ENCODE results near the gene SPATA2L.

SPATA2L gene

DNA sequence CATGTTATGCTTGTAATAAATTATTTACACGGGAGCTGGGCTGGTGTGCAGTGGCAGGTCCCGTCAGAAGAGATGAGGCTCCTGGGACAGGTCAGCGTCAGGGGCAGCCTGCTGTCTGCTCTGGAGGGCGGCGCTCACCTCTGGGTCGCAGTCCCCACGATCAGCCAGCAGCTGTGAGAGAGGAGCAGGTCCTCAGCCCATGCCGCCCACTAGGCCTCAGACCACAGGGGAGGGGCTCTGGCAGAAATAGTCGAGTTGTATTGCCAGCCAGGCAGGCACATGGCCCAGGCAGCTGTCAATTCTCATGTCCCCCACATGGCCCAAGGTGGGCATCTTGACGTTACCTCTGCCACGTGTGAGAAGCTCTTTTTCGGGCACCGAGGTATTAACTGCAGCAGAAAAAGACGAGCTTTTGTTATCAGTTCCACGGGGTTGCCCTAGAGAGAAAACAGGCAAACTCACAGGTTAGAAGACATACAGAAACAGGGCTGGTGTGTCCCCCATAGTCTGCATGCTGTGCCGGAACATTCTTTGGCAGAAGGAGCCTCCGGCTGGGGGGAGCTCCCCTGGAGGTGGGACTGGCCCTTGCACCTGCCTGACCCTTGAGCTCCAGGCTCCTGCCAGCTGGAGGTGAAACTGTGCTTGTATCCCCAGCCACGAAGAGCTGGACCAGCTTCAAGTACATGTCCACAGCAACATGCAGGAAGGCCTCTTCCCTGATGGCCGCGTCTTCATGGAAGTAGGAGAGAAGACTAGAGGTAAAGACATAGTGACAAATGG lies 37.2 kb upstream of the SPATA2L start:
- no peak for TF ChIP-seq POLR2AphosphoS5 (IDR thresholded peaks at IDR 0.05; ENCODE audit: low read depth, low read length)
- no peak for TF ChIP-seq SPI1 (IDR thresholded peaks at IDR 0.05; ENCODE audit: low read depth, low read length)
- TF ChIP-seq PAX5 (IDR thresholded peaks at IDR 0.05; ENCODE audit: insufficient read depth, low read length, severe bottlenecking), result no peak
- no peak for TF ChIP-seq POU2F2 (IDR thresholded peaks at IDR 0.05; ENCODE audit: low read depth, low read length)
- no peak for TF ChIP-seq TAF1 (IDR thresholded peaks at IDR 0.05; ENCODE audit: low read depth, low read length)
- TF ChIP-seq POLR2A (IDR thresholded peaks at IDR 0.05; ENCODE audit: low read depth, low read length), result no peak
- no peak for FAIRE-seq
- no peak for DNase-seq (ENCODE audit: insufficient read length, low spot score)

- TF ChIP-seq POLR2AphosphoS5 (IDR thresholded peaks at IDR 0.05; ENCODE audit: low read depth, low read length), result no peak
- no peak for TF ChIP-seq SPI1 (IDR thresholded peaks at IDR 0.05; ENCODE audit: low read depth, low read length)
- no peak for TF ChIP-seq TAF1 (IDR thresholded peaks at IDR 0.05; ENCODE audit: low read depth, low read length)
- TF ChIP-seq PAX5 (IDR thresholded peaks at IDR 0.05; ENCODE audit: insufficient read depth, low read length, severe bottlenecking), result no peak
- TF ChIP-seq POLR2A (IDR thresholded peaks at IDR 0.05; ENCODE audit: low read depth, low read length), result no peak
- TF ChIP-seq POU2F2 (IDR thresholded peaks at IDR 0.05; ENCODE audit: low read depth, low read length), result no peak
- DNase-seq (ENCODE audit: insufficient read length, low spot score) (no peak), FAIRE-seq (no peak)
Measured at GRCh38 chr16:89738072-89738377, 36.5 kb upstream of the SPATA2L start.

DNA sequence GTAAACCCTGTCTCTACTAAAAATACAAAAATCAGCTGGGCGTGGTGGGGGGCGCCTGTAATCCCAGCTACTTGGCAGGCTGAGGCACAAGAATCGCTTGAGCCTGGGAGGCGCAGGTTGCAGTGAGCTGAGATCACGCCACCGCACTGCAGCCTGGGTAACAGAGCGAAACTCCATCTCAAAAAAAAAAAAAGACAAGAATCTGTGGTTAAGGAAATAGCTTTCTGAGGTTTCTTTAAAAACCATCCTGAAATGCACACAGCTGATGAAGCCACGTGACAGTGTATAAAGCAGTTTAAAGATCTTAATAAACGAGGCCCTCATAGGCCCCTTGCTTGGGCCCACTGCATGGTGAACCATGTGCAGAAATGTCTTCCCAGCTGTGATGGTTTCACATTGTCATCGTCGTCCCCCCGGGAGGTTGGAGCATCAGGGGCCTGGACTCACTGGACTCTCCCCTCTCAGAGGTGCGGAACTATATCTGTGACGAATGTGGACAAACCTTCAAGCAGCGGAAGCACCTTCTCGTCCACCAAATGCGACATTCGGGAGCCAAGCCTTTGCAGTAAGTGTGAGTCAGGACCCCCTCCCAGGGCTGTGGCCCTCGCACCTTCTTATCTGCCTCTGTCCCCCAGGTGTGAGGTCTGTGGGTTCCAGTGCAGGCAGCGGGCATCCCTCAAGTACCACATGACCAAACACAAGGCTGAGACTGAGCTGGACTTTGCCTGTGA lies 36.0 kb upstream of the SPATA2L start:
- FAIRE-seq (no peak), DNase-seq (ENCODE audit: insufficient read length, low spot score) (no peak)
- TF ChIP-seq POLR2A (IDR thresholded peaks at IDR 0.05; ENCODE audit: low read depth, low read length) (no peak), TAF1 (IDR thresholded peaks at IDR 0.05; ENCODE audit: low read depth, low read length) (no peak), SPI1 (IDR thresholded peaks at IDR 0.05; ENCODE audit: low read depth, low read length) (no peak), POU2F2 (IDR thresholded peaks at IDR 0.05; ENCODE audit: low read depth, low read length) (no peak), POLR2AphosphoS5 (IDR thresholded peaks at IDR 0.05; ENCODE audit: low read depth, low read length) (no peak), PAX5 (IDR thresholded peaks at IDR 0.05; ENCODE audit: insufficient read depth, low read length, severe bottlenecking) (no peak)

- no peak for TF ChIP-seq TAF1 (IDR thresholded peaks at IDR 0.05; ENCODE audit: low read depth, low read length)
- TF ChIP-seq PAX5 (IDR thresholded peaks at IDR 0.05; ENCODE audit: insufficient read depth, low read length, severe bottlenecking), result no peak
- no peak for TF ChIP-seq POLR2A (IDR thresholded peaks at IDR 0.05; ENCODE audit: low read depth, low read length)
- no peak for TF ChIP-seq SPI1 (IDR thresholded peaks at IDR 0.05; ENCODE audit: low read depth, low read length)
- no peak for TF ChIP-seq POLR2AphosphoS5 (IDR thresholded peaks at IDR 0.05; ENCODE audit: low read depth, low read length)
- TF ChIP-seq POU2F2 (IDR thresholded peaks at IDR 0.05; ENCODE audit: low read depth, low read length), result no peak
- FAIRE-seq, result no peak
Measured at GRCh38 chr16:89736554-89736953, 35.0 kb upstream of the SPATA2L start.

GRCh38 chr16:89733792-89734191 lies 32.3 kb upstream of the SPATA2L start:
- TF ChIP-seq PAX5 (IDR thresholded peaks at IDR 0.05; ENCODE audit: insufficient read depth, low read length, severe bottlenecking) (no peak), POU2F2 (IDR thresholded peaks at IDR 0.05; ENCODE audit: low read depth, low read length) (no peak), TAF1 (IDR thresholded peaks at IDR 0.05; ENCODE audit: low read depth, low read length) (no peak), POLR2A (IDR thresholded peaks at IDR 0.05; ENCODE audit: low read depth, low read length) (no peak), POLR2AphosphoS5 (IDR thresholded peaks at IDR 0.05; ENCODE audit: low read depth, low read length) (no peak), SPI1 (IDR thresholded peaks at IDR 0.05; ENCODE audit: low read depth, low read length) (no peak)

More at GRCh38 chr16:89736554-89736953, 35.0 kb upstream of the SPATA2L start:
- no peak for DNase-seq (ENCODE audit: insufficient read length, low spot score)

DNA sequence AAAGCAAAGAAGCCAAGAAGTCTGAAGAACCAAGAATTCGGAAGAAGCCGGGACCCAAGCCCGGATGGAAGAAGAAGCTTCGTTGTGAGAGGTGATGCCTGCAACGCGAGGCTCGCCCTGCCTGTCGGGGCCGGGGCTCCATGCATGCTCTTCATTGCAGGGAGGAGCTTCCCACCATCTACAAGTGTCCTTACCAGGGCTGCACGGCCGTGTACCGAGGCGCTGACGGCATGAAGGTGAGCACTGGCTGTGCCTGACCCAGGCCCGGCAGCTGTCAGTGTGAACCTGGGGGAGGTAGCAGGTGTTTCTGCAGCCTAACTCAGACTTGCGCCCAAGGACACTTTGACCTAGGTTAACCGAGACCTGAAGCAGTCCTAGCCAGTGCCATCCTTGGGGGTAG lies 31.8 kb upstream of the SPATA2L start:
- FAIRE-seq (no peak), DNase-seq (ENCODE audit: insufficient read length, low spot score) (no peak)
- TF ChIP-seq POLR2AphosphoS5 (IDR thresholded peaks at IDR 0.05; ENCODE audit: low read depth, low read length), result no peak
- no peak for TF ChIP-seq POU2F2 (IDR thresholded peaks at IDR 0.05; ENCODE audit: low read depth, low read length)

More at GRCh38 chr16:89733792-89734191, 32.3 kb upstream of the SPATA2L start:
- FAIRE-seq, result no peak
- DNase-seq (ENCODE audit: insufficient read length, low spot score), result no peak

- FAIRE-seq, result no peak
- no peak for DNase-seq (ENCODE audit: insufficient read length, low spot score)
- TF ChIP-seq POU2F2 (IDR thresholded peaks at IDR 0.05; ENCODE audit: low read depth, low read length), result no peak
- TF ChIP-seq SPI1 (IDR thresholded peaks at IDR 0.05; ENCODE audit: low read depth, low read length), result no peak
- no peak for TF ChIP-seq POLR2AphosphoS5 (IDR thresholded peaks at IDR 0.05; ENCODE audit: low read depth, low read length)
- no peak for TF ChIP-seq PAX5 (IDR thresholded peaks at IDR 0.05; ENCODE audit: insufficient read depth, low read length, severe bottlenecking)
- TF ChIP-seq POLR2A (IDR thresholded peaks at IDR 0.05; ENCODE audit: low read depth, low read length), result no peak
- no peak for TF ChIP-seq TAF1 (IDR thresholded peaks at IDR 0.05; ENCODE audit: low read depth, low read length)
Measured at GRCh38 chr16:89732918-89733242, 31.4 kb upstream of the SPATA2L start.

- FAIRE-seq (no peak), DNase-seq (ENCODE audit: insufficient read length, low spot score) (no peak)
- TF ChIP-seq POLR2A (IDR thresholded peaks at IDR 0.05; ENCODE audit: low read depth, low read length), result peak; percentile 47; the same call in 1 of the 2 replicates
- TF ChIP-seq SPI1 (IDR thresholded peaks at IDR 0.05; ENCODE audit: low read depth, low read length), result no peak
- TF ChIP-seq PAX5 (IDR thresholded peaks at IDR 0.05; ENCODE audit: insufficient read depth, low read length, severe bottlenecking), result no peak
Measured at GRCh38 chr16:89732142-89732917, 30.8 kb upstream of the SPATA2L start.

- DNase-seq (ENCODE audit: insufficient read length, low spot score) (no peak), FAIRE-seq (no peak)
Measured at GRCh38 chr16:89730610-89731234, 29.2 kb upstream of the SPATA2L start.

More at GRCh38 chr16:89730610-89731234, 29.2 kb upstream of the SPATA2L start:
- TF ChIP-seq PAX5 (IDR thresholded peaks at IDR 0.05; ENCODE audit: insufficient read depth, low read length, severe bottlenecking) (no peak), POLR2A (IDR thresholded peaks at IDR 0.05; ENCODE audit: low read depth, low read length) (peak; percentile 14; the same call in 1 of the 2 replicates), SPI1 (IDR thresholded peaks at IDR 0.05; ENCODE audit: low read depth, low read length) (no peak), TAF1 (IDR thresholded peaks at IDR 0.05; ENCODE audit: low read depth, low read length) (no peak), POU2F2 (IDR thresholded peaks at IDR 0.05; ENCODE audit: low read depth, low read length) (no peak), POLR2AphosphoS5 (IDR thresholded peaks at IDR 0.05; ENCODE audit: low read depth, low read length) (peak; percentile 35; the same call in 1 of the 2 replicates)
